ENCODE data around the gene TOPAZ1. TPM values are rescaled to one million over a fixed set of nuclear protein-coding genes. Genes with fewer than 3 reads are reported as not detected.

Gene TOPAZ1
- total RNA-seq, 1 donor from 2014 or later, result not detected

DNA sequence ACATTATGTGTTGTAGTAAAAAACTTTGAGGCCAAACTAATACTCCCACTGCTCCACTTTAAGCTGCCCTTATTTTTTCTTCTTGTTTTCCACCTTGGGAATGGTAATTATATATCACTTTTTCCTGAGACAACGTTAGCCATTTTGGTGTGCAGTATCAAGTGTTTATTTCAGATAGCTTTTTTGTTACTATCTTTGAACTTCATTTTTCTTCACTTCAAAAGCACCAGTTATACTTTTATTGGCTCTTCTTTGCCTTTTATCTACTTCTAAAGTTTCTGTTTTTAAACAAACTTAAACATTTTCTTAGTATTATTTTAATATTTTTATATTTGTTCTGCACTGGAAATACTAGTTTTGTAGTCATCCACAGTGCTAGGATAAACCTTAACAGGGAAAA, 6.5 kb downstream of the TOPAZ1 start:
- DNase-seq (ENCODE audit: low spot score in 2 of 2, unreplicated experiment in 2 of 2), result no peak
- Mint-ChIP-seq H3K36me3 (peaks cover 2% of the 10 kb centered on the region), H3K9me3 (peaks cover 30% of the 10 kb centered on the region), H3K4me1 (no peaks in the 10 kb centered on the region), H3K27me3 (ENCODE audit: low read depth) (peaks cover 6% of the 10 kb centered on the region), H3K4me3 (no peak overlapping the region), H3K27ac (no peak overlapping the region)
- TF ChIP-seq, protein P1, sequence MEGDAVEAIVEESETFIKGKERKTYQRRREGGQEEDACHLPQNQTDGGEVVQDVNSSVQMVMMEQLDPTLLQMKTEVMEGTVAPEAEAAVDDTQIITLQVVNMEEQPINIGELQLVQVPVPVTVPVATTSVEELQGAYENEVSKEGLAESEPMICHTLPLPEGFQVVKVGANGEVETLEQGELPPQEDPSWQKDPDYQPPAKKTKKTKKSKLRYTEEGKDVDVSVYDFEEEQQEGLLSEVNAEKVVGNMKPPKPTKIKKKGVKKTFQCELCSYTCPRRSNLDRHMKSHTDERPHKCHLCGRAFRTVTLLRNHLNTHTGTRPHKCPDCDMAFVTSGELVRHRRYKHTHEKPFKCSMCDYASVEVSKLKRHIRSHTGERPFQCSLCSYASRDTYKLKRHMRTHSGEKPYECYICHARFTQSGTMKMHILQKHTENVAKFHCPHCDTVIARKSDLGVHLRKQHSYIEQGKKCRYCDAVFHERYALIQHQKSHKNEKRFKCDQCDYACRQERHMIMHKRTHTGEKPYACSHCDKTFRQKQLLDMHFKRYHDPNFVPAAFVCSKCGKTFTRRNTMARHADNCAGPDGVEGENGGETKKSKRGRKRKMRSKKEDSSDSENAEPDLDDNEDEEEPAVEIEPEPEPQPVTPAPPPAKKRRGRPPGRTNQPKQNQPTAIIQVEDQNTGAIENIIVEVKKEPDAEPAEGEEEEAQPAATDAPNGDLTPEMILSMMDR (IDR thresholded peaks at IDR 0.05; ENCODE audit: unreplicated experiment), result no peak

DNA sequence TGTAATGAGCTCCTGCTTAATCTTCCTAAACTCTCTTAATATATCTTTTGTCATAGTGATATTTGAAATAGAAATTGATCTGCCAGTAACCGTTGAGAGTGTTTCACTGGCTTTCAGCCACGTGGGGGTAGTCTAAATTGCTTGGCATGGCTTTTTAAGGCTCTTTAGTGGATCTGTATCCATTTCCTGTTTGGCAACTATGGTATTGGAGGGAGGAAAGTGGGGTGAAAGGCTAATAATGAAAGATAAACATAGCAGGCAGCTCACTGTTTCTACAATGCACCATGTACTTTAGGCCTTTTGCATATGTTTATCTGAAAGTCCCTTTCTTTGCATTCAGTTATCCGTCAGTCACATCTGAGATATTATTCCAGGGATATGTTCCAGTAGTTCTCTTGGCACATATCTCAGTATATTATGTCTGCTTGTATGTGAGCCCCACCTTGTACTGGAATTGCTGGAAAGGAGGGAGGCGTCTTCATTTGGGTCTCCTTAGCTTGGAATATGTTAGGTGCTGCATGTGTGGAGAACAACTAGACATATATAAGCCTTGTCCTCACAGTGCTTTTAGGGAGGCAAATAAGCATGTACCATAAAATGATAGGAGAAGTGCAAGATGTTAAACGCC, 10.8 kb downstream of the TOPAZ1 start:
- Mint-ChIP-seq H3K9me3 (peaks cover 22% of the 10 kb centered on the region), H3K4me1 (no peaks in the 10 kb centered on the region), H3K36me3 (peaks cover 2% of the 10 kb centered on the region), H3K27me3 (ENCODE audit: low read depth) (no peaks in the 10 kb centered on the region), H3K27ac (no peak overlapping the region), H3K4me3 (no peak overlapping the region)
- no peak for DNase-seq (ENCODE audit: low spot score in 2 of 2, unreplicated experiment in 2 of 2)
- TF ChIP-seq, protein P1 (IDR thresholded peaks at IDR 0.05; ENCODE audit: unreplicated experiment), result no peak

- Mint-ChIP-seq H3K27me3 (ENCODE audit: low read depth) (peaks cover 14% of the 10 kb centered on the region), H3K27ac (no peak overlapping the region), H3K36me3 (no peaks in the 10 kb centered on the region), H3K4me1 (no peaks in the 10 kb centered on the region), H3K4me3 (no peak overlapping the region), H3K9me3 (peaks cover 4% of the 10 kb centered on the region)
- DNase-seq (ENCODE audit: low spot score in 2 of 2, unreplicated experiment in 2 of 2), result no peak
- TF ChIP-seq, protein P1 (IDR thresholded peaks at IDR 0.05; ENCODE audit: unreplicated experiment), result no peak
Measured at GRCh38 chr3:44259404-44259803, 17.7 kb downstream of the TOPAZ1 start.

GRCh38 chr3:44264146-44264545, 22.5 kb downstream of the TOPAZ1 start:
- Mint-ChIP-seq H3K9me3 (peaks cover 4% of the 10 kb centered on the region), H3K4me3 (no peak overlapping the region), H3K4me1 (no peaks in the 10 kb centered on the region), H3K27ac (no peak overlapping the region), H3K36me3 (no peaks in the 10 kb centered on the region), H3K27me3 (ENCODE audit: low read depth) (peaks cover 18% of the 10 kb centered on the region)
- no peak for DNase-seq (ENCODE audit: low spot score in 2 of 2, unreplicated experiment in 2 of 2)
- TF ChIP-seq, protein P1 (IDR thresholded peaks at IDR 0.05; ENCODE audit: unreplicated experiment), result no peak

GRCh38 chr3:44265815-44266214, 24.1 kb downstream of the TOPAZ1 start:
- H3K4me3 Mint-ChIP-seq, result no peak overlapping the region
- H3K27ac Mint-ChIP-seq, result no peak overlapping the region
- H3K9me3 Mint-ChIP-seq, result peaks cover 4% of the 10 kb centered on the region
- TF ChIP-seq, protein P1 (IDR thresholded peaks at IDR 0.05; ENCODE audit: unreplicated experiment), result no peak
- H3K36me3 Mint-ChIP-seq, result no peaks in the 10 kb centered on the region
- H3K27me3 Mint-ChIP-seq (ENCODE audit: low read depth), result peaks cover 14% of the 10 kb centered on the region
- no peak for DNase-seq (ENCODE audit: low spot score in 2 of 2, unreplicated experiment in 2 of 2)
- H3K4me1 Mint-ChIP-seq, result no peaks in the 10 kb centered on the region

DNA sequence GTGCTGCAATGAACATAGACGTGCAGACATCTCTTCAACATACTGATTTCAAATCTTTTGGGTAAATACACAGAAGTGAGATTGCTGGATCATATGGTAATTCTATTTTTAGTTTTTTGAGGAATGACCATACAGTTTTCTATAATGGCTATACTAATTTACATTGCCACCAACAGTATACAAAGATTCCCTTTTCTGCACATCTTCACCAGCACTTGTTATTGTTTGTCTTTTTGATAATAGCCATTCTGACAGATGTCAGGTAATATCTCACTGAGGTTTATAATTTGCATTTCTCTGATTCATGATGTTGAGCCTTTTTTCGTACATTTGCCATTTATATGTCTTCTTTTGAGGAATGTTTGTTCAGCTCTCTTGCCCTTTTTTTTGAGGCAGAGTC, 30.5 kb downstream of the TOPAZ1 start:
- Mint-ChIP-seq H3K4me3 (no peak overlapping the region), H3K27ac (no peak overlapping the region)
- TF ChIP-seq, protein P1 (IDR thresholded peaks at IDR 0.05; ENCODE audit: unreplicated experiment), result no peak

More for the DNA sequence above, 30.5 kb downstream of the TOPAZ1 start:
- no peak for DNase-seq (ENCODE audit: low spot score in 2 of 2, unreplicated experiment in 2 of 2)
- H3K27me3 Mint-ChIP-seq (ENCODE audit: low read depth), result no peaks in the 10 kb centered on the region
- no peaks in the 10 kb centered on the region for H3K4me1 Mint-ChIP-seq
- peaks cover 24% of the 10 kb centered on the region for H3K9me3 Mint-ChIP-seq
- H3K36me3 Mint-ChIP-seq, result no peaks in the 10 kb centered on the region
